HG02970 (cell line): ENCODE results near the gene DPYSL4.

Experiments used
- ATAC-seq: cut with Tn5 transposase; IDR thresholded peaks from one replicate; pipeline ENCODE4 v1.9.1; 2021; ENCODE audit warnings: mild to moderate bottlenecking, moderate library complexity, moderate number of reproducible peaks; ENCODE audit not compliant: unreplicated experiment, low FRiP score

The DPYSL4 gene

DNA sequence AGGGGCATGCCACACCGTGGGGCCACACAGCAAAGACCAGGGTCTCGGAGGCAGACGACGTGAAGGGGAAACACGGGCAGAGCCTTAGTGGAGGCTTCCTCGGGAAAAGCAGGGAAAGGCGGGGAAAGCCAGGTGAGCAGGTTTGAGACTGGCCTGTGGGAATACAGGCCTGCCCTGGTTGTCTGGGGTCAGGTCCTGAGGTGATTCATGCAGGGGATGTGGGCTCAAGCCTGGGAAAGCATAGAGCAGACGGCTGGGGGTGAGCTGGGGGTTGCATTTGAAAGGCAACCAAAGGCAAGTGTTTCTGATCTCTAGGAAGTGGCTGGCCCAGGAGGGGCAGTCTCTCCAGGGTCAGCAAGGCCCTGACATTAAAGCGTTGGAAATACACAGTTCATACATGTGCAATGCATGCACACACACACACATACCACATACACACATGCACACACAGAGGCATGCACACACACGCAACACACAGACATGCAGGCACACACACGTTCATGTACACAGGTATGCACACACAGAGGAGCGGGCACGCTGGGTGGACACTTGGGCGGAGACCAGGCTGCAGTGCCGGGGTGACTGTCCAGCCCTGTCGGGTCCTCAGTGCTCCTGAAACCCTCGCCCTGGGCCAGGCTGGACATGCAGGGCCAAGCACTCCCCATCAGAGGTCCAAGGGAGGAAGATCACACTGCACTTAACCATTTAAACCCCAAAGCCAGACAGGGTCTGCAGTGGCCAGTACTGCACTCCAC is 51.8 kb downstream of the DPYSL4 start:
- ATAC-seq = no peak

DNA sequence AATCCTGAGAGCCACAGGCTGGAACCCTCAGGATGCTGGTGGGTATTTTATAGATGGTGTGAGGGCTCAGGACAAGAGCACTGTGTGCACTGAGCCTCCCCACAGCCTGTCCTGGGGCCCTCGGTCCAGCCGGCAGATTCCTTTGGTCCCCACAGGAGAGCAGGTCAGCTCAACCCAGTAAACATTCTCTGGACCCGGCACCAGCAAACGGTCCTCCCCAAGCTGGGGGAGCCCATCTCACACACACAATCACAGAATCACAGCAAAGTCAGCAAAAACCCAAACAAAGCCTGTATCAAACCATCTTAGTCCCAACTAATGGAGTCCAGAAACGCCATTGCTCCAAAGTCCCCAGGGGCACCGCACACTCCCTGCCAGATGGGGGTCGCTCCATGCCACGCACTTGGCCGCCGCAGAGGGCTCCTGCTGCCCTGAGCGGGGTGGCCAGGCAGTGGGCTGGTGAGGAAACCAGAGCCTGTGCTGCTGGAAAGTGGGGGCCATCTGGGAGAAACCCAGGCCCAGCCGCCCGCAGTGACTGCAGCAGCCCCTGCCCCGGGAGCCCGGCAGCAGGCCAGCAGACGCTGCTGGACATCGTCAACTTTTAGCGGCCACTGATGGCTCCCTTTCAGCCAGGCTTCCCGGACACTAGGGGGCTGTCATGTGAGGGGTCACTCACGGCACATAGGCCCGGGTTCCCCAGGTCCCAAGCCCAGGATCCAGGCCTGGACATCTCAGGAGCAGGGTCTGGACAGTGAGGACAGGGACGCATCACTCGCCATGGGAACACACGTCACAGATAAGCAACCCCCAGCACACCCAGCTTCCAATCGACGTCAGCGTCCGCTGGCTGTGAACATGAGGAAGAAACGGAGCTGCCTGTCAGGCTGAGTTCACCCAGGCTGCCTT is 52.6 kb downstream of the DPYSL4 start:
- no peak for ATAC-seq

DNA sequence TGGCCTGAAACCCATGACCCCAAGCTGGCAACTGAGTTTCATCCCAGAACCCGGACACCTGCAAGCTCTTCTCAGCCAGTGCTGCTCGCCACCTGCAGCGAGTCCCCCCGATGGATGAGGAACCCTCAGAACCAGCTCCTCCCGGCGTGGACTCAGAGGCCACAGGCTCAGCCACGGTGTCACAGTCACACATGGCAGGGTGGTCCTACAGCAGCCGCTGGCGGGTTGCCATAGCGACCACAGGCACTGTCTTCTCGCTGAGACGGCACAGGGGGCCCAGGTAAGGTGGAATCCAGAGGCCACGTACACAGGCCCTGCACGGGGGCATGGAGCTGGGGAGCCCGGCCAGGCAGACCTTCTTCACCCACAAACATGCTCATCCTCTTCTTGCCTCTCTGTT is 53.4 kb downstream of the DPYSL4 start:
- ATAC-seq = no peak

DNA sequence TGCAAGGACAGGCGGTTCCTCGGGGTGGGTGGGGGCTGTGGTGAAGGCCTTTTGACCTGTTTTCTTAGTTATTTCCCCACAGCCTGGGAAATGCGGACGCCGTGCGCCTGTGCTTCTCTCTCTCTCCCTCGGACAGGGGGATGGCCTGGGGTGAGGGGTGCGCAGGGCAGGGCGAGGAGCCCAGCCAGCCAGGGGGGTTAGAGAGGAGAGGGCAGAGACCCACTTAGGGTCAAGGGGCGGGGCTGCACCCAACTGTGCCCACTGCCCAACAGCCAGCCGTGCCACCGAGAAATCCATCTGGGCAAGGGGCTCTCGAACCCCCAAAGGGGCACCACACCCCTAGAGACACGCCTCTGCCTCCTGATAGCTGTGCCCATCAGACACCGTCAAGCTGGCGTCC is 53.8 kb downstream of the DPYSL4 start:
- ATAC-seq = no peak

DNA sequence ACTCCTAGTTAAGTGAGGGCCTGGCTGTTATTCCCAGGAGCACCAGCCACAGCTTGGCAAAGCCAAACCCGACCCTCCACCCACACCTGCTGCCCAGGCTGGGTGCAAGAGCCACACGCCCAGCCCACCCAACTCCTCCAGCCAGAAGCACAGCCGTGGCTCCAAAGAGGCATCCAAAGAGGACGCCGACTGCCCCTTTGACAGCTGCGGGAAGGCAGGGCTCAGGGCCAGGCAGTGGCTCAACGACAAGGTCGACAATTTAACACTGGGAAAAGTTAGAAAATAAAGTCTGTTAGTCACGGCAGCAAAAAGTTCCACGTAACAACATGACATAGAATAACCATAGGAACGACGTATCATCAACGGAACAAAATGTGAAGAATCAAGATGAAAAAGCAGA is 54.3 kb downstream of the DPYSL4 start:
- ATAC-seq = no peak

DNA sequence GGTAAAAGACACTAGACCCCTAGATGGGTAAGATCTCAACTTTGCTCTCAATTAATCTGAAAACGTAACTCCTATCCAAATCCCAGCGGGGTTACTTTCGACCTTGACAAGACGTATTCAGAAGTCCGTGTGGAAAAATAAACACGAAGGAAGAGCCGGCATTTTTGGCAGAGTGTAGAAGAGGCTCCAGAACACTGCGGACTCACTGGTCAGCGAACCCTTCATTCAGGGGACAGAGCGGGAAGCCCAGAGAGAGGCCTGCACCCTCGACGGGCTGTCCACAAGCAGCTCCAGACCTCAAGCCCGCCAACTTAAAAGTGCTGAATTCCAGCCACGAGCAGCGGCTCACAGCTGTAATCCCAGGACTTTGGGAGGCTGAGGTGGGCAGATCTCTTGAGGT is 54.7 kb downstream of the DPYSL4 start:
- ATAC-seq = no peak

DNA sequence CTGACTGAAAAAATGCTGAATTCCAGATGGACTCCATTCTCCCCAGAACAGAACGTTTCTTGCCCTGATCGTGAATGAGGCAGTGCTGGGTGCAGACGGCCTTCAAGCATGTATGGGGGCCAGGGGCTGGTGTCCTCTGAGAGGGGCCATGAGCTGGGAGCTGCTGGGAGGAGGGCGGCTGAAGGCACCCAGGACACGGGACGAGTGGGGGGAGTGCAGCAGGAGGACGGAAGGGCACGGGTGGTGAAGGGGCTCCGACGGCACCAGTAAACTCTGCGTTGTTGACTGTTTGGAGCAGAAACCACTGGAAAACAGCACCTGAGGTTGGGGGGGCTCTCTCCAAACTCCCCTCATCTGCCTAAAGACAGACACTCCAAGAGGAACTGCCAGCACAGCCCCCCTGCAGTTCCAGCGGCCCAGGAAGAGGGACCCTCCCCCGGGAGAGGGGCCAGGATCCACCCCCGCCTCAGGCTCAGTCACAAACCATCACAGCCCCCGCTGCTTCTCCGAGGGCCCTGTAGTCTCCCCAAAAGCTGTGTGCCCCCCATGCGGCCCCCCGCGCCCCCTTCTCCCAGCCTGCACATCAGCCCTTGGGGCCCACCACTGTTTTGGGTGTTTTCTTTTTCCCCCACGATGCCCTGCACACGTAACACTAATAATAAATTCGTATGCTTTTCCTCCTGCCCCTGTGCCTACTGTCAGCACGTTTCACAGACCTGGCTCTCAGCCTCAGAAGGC is 55.5 kb downstream of the DPYSL4 start:
- no peak for ATAC-seq

DNA sequence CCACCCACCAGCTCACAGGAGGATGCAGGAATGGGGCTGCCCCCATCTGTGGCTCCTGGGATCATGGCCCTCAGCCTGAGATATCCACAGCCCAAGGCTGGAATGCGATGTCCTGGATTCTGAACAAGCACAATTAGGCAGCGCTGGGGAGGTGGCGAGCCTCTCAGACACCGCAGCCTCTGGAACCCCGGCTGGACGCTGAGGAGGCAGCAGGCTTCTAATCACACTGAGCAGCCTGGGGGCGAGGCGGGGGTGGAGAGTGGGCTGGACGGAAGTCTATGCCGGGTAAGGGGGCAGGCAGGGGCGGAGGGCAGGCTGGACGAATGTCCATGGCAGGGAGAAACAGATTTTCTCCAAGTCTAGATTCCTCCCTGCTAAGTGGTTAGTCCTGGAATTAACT is 56.4 kb downstream of the DPYSL4 start:
- ATAC-seq = no peak

DNA sequence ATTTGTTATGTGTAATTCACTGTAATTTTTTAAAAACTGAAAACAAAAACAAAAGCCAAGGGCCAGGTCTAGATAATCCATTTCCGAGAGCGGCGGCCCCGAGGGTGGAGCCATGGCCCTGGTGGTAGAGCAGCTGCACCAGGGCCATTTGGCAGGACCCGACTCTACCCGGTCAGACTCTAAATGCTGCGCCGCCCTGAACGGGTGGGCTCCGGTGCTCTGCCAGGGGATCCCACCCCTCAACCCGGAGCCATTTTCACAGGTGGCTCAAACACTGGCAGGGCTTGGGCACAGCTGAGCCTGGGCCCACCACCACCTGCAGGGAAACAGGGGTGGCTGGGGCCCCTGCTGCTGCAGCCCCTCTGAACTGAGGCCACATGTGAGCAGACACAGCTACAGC is 56.9 kb downstream of the DPYSL4 start:
- no peak for ATAC-seq

DNA sequence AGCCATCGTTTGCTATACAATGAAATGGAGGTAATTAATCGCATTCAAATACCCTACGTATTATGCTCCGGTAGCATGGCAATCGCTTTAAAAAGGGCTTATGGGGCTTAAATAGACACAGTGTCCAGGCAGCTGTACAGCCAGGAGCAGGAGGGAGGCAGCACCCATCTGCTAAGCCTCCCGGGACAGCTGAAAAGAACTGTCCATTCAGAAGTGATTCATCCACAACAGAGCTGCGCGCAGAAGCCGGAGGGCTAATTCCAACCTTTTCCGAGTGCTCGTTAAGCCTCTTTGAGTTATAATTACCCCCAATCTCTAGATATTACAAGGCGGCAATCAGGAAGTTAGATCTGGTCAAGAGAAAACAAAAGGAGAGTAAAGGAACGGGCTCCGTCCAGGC is 58.3 kb downstream of the DPYSL4 start:
- ATAC-seq = no peak

DNA sequence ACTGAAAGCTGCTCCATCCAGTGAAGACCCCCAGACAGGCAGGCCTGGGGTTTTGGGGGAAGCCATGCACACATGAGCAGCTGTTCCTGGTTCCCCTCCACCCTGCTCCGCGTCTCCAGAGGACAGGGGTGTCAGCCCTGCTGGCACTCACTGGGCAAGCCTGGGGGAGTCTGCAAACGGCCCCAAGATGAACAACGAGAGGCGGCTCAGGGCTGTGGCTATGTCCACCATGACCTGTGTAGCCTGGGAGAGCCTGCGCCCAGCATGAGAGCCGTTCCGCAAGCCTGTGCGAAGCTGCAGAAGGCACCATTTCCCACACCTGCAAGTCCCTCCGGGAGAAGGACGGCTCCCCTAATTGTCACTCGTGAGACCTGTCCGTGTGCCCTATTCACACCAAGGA is 59.5 kb downstream of the DPYSL4 start:
- no peak for ATAC-seq

DNA sequence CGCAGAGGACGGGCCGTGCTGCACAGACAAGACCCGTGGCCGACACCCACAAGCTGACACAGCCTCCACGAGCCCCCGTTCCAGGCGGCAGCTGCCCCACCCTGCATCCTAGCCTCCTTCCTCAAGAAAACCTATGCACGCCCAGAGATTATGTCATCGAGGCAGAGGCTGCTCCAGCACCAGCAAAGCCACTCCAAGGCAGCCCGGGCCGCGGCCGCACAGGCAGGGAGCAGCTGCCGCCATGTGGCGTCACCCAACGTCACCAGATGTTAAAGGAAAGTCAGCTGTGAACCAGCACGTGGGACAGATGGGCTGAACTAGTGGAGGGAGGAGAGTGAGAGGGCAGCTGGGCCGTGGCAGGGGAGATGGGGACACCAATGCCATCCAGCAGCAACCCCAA is 61.2 kb downstream of the DPYSL4 start:
- ATAC-seq = no peak

DNA sequence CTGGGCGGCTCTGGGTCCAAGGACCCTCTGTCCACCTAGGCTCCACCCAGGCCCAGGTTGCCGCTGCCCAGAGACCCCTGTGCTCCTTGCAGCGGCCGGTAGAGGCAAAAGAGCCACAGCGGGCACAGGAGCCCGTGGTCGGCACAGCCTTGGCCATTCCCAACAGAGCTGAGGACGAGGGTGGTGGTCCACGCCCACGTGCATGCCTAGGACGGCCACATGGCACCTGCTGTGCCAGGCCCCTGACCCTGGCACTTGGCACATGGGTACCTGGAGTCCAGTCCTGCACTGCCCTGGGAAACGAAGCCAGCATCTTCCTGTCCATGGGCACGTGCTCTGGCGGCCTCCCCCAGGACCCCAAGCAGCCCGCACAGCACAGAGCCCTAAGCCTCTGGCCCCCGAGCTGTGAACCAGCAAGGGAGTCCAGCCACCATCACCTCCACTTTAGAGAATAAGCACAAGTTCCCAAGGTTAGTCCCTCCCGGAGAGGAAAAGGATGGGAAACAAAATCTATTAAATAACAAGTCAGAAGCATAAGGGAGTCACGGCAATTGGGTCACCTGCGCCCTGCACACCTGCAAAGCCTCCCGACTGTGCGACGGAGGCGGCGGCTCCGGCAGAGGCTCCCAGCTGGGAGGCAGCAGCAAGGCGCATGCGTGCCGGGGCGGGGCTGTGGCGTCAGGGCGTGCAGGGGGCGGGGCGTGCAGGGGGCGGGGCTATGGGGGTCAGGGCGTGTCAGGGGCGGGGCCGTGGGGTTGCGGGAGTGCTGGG is 61.9 kb downstream of the DPYSL4 start:
- no peak for ATAC-seq

DNA sequence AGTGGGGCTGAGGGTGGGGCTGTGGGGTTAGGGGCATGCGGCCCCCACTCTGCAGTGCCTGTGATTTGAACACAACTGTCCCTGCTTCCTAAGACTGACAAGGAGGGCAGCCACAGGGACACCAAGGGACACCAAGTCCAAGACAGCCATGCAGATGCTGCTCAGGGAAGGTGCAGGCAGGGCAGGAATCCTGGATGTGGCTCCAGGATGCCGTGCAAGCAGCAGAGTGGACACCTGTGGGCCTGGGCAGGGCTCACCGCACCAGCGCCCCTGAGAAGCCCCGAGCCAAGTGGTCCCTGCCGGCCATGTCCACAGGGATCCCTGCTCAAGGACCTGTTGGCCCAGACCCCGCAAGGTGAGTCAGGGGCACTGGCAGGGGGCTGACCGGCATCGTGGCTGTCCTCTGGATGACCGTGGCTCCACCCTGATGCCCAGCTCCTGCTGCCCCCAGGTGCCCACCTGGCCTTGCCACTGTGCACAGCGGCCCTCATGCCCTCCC is 62.5 kb downstream of the DPYSL4 start:
- ATAC-seq = no peak

DNA sequence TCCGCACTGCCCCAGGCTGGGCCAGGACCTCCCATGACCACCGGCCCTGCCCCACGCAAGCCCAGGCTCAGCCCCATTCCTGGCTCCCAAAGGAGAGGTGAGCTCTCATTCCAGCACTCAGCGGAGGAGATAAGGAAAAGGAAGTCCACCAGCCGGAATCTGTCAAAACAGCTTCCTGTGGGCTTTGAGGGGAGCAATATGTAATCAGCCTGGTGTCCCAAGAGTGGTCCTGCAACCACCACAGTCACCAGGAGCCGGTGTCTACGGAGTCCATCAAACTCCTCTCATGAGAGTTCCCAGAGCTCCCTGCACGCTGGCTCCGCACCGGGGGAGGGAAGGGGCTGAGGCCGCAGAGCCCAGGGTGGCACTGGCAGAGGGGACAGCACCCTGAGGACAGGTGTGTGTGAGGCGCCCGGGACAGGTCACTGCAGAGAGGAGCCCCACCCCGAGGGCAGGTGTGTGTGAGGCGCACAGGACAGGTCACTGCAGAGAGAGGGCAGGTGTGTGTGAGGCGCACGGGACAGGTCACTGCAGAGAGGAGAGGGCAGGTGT is 63.2 kb downstream of the DPYSL4 start:
- ATAC-seq = no peak

DNA sequence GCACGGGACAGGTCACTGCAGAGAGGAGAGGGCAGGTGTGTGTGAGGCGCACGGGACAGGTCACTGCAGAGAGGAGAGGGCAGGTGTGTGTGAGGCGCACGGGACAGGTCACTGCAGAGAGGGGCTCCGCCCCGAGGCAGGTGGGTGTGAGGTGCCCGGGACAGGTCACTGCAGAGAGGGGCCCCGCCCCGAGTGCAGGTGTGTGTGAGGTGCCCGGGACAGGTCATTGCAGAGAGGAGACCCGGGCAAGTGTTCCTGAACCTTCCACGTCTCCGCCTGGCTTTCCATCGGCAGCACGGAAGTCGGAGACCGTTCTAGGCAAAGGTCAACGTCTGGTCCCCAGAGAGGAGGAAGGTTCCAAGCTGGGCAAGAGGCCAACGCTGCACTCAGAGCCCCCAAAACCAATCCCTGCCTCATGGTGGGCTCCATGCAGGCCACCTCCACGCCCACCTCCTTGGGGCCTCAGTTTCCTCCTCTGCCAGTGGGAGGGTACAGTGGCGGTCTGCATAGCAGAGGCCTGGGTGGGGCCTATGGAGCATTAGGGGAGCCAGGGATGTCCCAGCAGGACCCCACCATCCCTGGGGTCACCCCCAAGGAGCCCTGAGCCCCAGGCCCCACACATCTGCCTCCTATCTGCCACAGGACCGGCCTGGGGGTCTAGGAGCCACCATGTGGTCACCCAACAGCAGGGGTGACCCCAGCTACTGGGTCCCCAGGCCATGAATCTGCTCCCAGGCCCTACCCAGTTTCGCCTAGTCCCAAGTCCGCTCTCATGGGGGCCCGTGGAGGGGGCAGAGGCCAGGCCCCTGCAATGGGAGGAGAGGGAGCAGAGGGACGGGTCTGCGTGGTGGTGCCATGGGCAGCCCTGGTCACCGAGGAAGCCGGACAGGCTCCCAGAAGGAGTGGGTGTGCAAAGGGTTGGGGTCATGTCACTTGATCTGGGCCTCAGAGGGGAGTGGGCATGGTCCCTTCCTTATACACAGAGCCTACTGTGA is 64.0 kb downstream of the DPYSL4 start:
- no peak for ATAC-seq

DNA sequence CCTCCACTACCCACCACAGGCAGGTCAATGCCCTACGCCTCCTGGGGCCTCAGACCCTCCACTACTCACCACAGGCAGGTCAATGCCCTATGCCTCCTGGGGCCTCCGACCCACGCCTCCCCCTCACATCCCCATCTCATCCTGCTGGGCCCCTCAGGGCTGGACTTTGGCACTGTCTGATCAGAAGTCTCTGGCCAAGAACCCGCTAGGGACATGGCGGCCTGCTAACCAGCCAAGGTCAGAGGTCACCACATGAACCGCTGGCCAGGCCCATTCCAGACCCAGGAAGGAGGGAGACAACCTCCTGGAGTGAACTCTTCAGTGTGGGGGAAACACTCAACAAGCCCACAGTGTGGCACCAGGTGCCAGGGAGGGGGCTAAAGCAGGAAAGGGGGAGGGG is 65.2 kb downstream of the DPYSL4 start:
- ATAC-seq = no peak

DNA sequence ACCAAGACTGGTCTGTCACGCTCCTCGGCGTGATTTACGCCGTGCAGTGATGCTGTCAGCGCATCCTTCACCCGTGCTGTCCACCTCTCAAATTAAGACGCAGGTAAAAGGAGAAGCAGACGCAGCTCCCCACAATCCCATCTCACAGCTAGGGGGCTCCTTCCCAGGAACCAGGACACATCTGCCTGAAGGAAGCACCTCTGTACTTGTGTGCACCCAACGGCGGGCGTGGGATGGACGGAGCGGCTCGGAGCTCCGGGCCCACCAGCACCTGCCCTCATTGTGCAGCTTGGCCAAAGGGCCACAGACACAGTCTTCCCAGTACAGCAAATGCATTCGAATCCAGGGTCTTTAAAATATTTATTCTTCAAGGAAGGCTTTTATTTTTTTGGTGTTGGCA is 65.7 kb downstream of the DPYSL4 start:
- ATAC-seq = no peak
